Measurements from ENCODE around the gene GJD4. TPM values are rescaled to one million over a fixed set of nuclear protein-coding genes. Genes with fewer than 3 reads are reported as not detected.

GJD4 gene
- total and polyA plus RNA-seq, 2 donors (not counting 3 experiments of a cell fraction or from before 2014, with no cell fraction given): not detected

DNA sequence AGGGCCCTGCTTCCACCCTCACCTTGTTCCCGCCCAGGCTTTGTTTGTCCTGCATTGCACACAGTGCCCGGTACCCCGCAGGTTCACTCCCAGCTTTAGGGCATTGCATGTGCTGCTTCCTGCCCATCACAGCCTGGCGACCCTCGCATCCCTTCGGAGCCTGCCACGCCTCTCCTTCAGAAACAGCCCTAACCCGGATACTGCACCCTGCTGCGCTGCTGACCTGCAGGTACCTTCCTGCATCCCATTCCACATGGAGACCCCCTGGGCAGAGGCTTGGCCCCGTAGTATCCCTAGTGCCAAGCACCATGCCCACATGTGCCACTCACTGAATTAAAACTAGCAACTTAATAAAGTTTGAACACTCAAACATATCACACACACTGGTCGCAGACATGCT is 19.8 kb upstream of the GJD4 start:
- DNase-seq (ENCODE audit: low read depth, low spot score) (no peak), FAIRE-seq (no peak)
- H2AFZ ChIP-seq (ENCODE audit: low read depth, low read length): no peak overlapping the region
- H4K20me1 ChIP-seq (replicated peaks; ENCODE audit: control insufficient read depth, extremely low read depth, insufficient read depth, low read length): no peaks in the 10 kb centered on the region
- no peak overlapping the region for H3K27ac ChIP-seq (ENCODE audit: insufficient read depth, low read depth, low read length)
- H3K4me3 ChIP-seq (replicated peaks in 1 of 3; ENCODE audit: insufficient read depth in 1 of 3, low read depth in 1 of 3, low read length in 3 of 3): no peak overlapping the region
- intact Hi-C loops (cut with micrococcal nuclease): no loop called here
- TF ChIP-seq MYC (IDR thresholded peaks at IDR 0.05; ENCODE audit: low read depth, low read length) (no peak), FOS (IDR thresholded peaks at IDR 0.05; ENCODE audit: borderline replicate concordance, insufficient read depth, low read length) (no peak), GATA2 (IDR thresholded peaks at IDR 0.05; ENCODE audit: insufficient read depth, insufficient read length, low read depth, low read length) (no peak), EZH2 (IDR thresholded peaks at IDR 0.05; ENCODE audit: borderline replicate concordance, low read depth, low read length, severe bottlenecking) (no peak), MAX (IDR thresholded peaks at IDR 0.05; ENCODE audit: insufficient read depth, insufficient read length) (no peak), POLR2A (IDR thresholded peaks at IDR 0.05; ENCODE audit: low read depth, low read length) (no peak), CTCF (IDR thresholded peaks at IDR 0.05; ENCODE audit: extremely low read depth in 1 of 2, insufficient read depth in 1 of 2, low read depth in 1 of 2, low read length in 2 of 2) (no peak), POLR2AphosphoS5 (IDR thresholded peaks at IDR 0.05; ENCODE audit: insufficient read depth, low read depth, low read length) (no peak), JUN (IDR thresholded peaks at IDR 0.05; ENCODE audit: borderline replicate concordance, insufficient read depth, insufficient read length, low read depth) (no peak)
- H3K27me3 ChIP-seq (ENCODE audit: control insufficient read depth in 2 of 2, insufficient read depth in 2 of 2, low read length in 2 of 2): peaks cover 0 to 8% of the 10 kb centered on the region in 2 experiments
- no peaks in the 10 kb centered on the region for H3K9me1 ChIP-seq (replicated peaks; ENCODE audit: control insufficient read depth, extremely low read depth, insufficient read depth, low read length)
- ChIA-PET POLR2A (no interaction called here), CTCF (interaction anchor here (1.2 to 1.6 kb wide), 2 partner anchors 22 to 28 kb away, joined by 4 to 5 read pairs; no protein-coding TSS in a partner anchor)
- no peak overlapping the region for H3K4me2 ChIP-seq (ENCODE audit: insufficient read depth, low read length)
- no peaks in the 10 kb centered on the region for H3K36me3 ChIP-seq (ENCODE audit: control insufficient read depth in 2 of 2, extremely low read depth in 1 of 2, insufficient read depth in 2 of 2, low read length in 2 of 2)
- no peaks in the 10 kb centered on the region for H3K79me2 ChIP-seq (ENCODE audit: control insufficient read depth, insufficient read depth, low read length)
- H3K9ac ChIP-seq (replicated peaks; ENCODE audit: extremely low read depth, insufficient read depth, low read length): no peak overlapping the region
- dilution Hi-C loops (cut with MboI; ENCODE audit: extremely low pct_ligation_motif_present, low sequenced_read_pairs): no loop called here
- H3K4me1 ChIP-seq (ENCODE audit: control insufficient read depth, extremely low read depth, insufficient read depth, low read length): no peaks in the 10 kb centered on the region
- no peaks in the 10 kb centered on the region for H3K9me3 ChIP-seq (replicated peaks; ENCODE audit: control insufficient read depth, insufficient read depth, low read length)
- BruUV-seq (replicated peaks): no TSS peak
